ENCODE measurements around the gene NWD2. TPM values are rescaled to one million over a fixed set of nuclear protein-coding genes. Genes with fewer than 3 reads are reported as not detected.

The NWD2 gene
- total RNA-seq, 3 donors from 2014 or later: 0.95 to 1.4 (median 1.3) TPM

GRCh38 chr4:37478151-37478550 lies 233.6 kb downstream of the NWD2 start:
- ATAC-seq (no peak), DNase-seq (no peak)
- intact Hi-C loops (cut with DNase I, micrococcal nuclease): no loop called here
- Histone ChIP-seq H3K4me3 (no peak overlapping the region), H3K4me1 (ENCODE audit: low read depth) (no peaks in the 10 kb centered on the region), H3K9me3 (no peaks in the 10 kb centered on the region), H3K36me3 (ENCODE audit: low read depth) (no peaks in the 10 kb centered on the region)
- no peak for TF ChIP-seq CTCF (IDR thresholded peaks at IDR 0.05)

- ATAC-seq (no peak), DNase-seq (no peak)
- H3K9me3 ChIP-seq: no peaks in the 10 kb centered on the region
- no peak overlapping the region for H3K4me3 ChIP-seq
- no peak for TF ChIP-seq CTCF (IDR thresholded peaks at IDR 0.05)
- H3K36me3 ChIP-seq (ENCODE audit: low read depth): no peaks in the 10 kb centered on the region
- H3K4me1 ChIP-seq (ENCODE audit: low read depth): no peaks in the 10 kb centered on the region
- intact Hi-C loops (cut with DNase I, micrococcal nuclease): no loop called here
Measured at GRCh38 chr4:37480509-37480908, 236.0 kb downstream of the NWD2 start.

DNA sequence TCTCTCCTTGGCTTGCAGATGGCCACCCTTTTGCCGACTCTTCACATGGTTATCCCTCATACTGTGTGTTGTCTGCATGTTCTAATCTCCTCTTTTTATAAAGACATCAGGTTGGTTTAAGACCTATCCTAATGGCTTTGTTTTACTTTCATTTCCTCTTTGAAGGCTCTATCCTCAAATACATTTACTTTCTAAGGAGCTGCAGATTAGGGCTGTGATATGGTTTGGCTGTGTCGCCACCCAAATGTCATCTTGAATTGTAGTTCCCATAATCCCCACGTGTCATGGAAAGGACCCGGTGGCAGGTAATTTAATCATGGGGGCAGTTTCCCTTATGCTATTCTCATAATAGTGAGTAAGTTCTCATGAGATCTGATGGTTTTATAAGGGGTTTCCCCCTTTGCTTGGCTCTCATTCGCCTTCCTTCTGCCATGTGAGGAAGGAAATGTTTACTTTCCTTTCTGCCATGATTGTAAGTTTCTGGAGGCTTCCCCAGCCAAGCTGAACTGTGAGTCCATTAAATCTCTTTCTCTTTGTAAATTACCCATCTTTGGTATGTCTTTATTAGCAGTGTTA lies 237.1 kb downstream of the NWD2 start:
- Histone ChIP-seq H3K4me3 (no peak overlapping the region), H3K4me1 (ENCODE audit: low read depth) (no peaks in the 10 kb centered on the region), H3K9me3 (no peaks in the 10 kb centered on the region), H3K36me3 (ENCODE audit: low read depth) (no peaks in the 10 kb centered on the region)
- no peak for TF ChIP-seq CTCF (IDR thresholded peaks at IDR 0.05)
- intact Hi-C loops (cut with DNase I, micrococcal nuclease): no loop called here
- DNase-seq: no peak
- ATAC-seq: no peak

GRCh38 chr4:37482236-37482913 lies 237.8 kb downstream of the NWD2 start:
- no peaks in the 10 kb centered on the region for H3K36me3 ChIP-seq (ENCODE audit: low read depth)
- H3K4me3 ChIP-seq: no peak overlapping the region
- no peak for DNase-seq
- H3K4me1 ChIP-seq (ENCODE audit: low read depth): peaks cover 5% of the 10 kb centered on the region
- intact Hi-C loops (cut with DNase I, micrococcal nuclease): no loop called here
- ATAC-seq: no peak
- H3K9me3 ChIP-seq: no peaks in the 10 kb centered on the region
- TF ChIP-seq CTCF (IDR thresholded peaks at IDR 0.05): no peak

DNA sequence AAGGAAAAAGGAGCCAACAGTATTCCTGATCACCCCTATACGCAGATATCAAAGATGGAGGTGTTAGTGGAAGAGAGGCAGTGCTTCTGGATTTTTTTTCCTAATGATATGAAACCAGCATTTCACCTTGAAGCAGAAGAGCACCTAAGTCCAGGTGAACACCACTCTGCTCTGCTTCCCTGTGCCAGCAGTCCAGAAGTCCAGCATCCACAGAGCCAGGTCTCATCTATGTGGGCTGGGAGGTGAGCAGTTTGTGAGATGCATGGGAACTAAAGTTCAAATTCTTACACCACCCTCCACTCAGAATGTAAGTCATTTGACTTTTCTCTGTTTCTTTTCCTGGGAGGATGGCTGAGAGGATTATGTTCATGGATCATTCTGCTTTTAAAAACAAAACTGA lies 239.1 kb downstream of the NWD2 start:
- intact Hi-C loops (cut with DNase I, micrococcal nuclease): no loop called here
- H3K36me3 ChIP-seq (ENCODE audit: low read depth): no peaks in the 10 kb centered on the region
- TF ChIP-seq CTCF (IDR thresholded peaks at IDR 0.05): no peak
- DNase-seq: no peak
- ATAC-seq: no peak
- no peaks in the 10 kb centered on the region for H3K9me3 ChIP-seq
- H3K4me1 ChIP-seq (ENCODE audit: low read depth): peaks cover 9% of the 10 kb centered on the region
- H3K4me3 ChIP-seq: no peak overlapping the region

Measured in mucosa of descending colon (tissue), 3 donors.